ENCODE measurements around the gene KLF18. TPM values are rescaled to one million over a fixed set of nuclear protein-coding genes. Genes with fewer than 3 reads are reported as not detected.

Gene KLF18
- polyA plus RNA-seq, 1 donor (not counting 4 experiments of a cell fraction or from before 2014, with no cell fraction given) = not detected

- H3K4me2 ChIP-seq (ENCODE audit: control insufficient read depth, extremely low read depth, insufficient read depth, low read depth, low read length) = no peak overlapping the region
- no peaks in the 10 kb centered on the region for H3K27me3 ChIP-seq (ENCODE audit: control insufficient read depth, extremely low read depth, insufficient read depth, low read length)
- no peaks in the 10 kb centered on the region for H3K9me3 ChIP-seq (ENCODE audit: control insufficient read depth, low read depth, low read length)
- no peak overlapping the region for H3K27ac ChIP-seq (ENCODE audit: control insufficient read depth, insufficient read depth, low read length)
- H3K4me3 ChIP-seq (ENCODE audit: control insufficient read depth in 2 of 3, extremely low read depth in 1 of 3, insufficient read depth in 2 of 3, low read depth in 1 of 3, low read length in 3 of 3) = no peak overlapping the region
- H2AFZ ChIP-seq (ENCODE audit: control insufficient read depth, low read length) = no peak overlapping the region
- H3K9ac ChIP-seq (ENCODE audit: control insufficient read depth, extremely low read depth, insufficient read depth, low read length) = no peak overlapping the region
- no peaks in the 10 kb centered on the region for H4K20me1 ChIP-seq (ENCODE audit: control insufficient read depth, extremely low read depth, insufficient read depth, low read length)
- TF ChIP-seq EZH2 (IDR thresholded peaks at IDR 0.05; ENCODE audit: low read length) (no peak), CTCF (optimal IDR thresholded peaks at IDR 0.05 in 1 of 3, IDR thresholded peaks at IDR 0.05 in 1 of 3, conservative IDR thresholded peaks at IDR 0.05 in 1 of 3; ENCODE audit: extremely low read depth in 1 of 3, insufficient read depth in 2 of 3, low read length in 3 of 3) (no peak)
- no peaks in the 10 kb centered on the region for H3K79me2 ChIP-seq (ENCODE audit: control insufficient read depth, insufficient read depth, low read length)
- H3K9me1 ChIP-seq (ENCODE audit: control insufficient read depth, extremely low read depth, insufficient read depth, low read length) = no peaks in the 10 kb centered on the region
- no peak for DNase-seq (ENCODE audit: low read depth, low spot score)
- no peaks in the 10 kb centered on the region for H3K36me3 ChIP-seq (ENCODE audit: control insufficient read depth in 2 of 2, extremely low read depth in 1 of 2, insufficient read depth in 2 of 2, low read length in 2 of 2)
- no peaks in the 10 kb centered on the region for H3K4me1 ChIP-seq (ENCODE audit: control insufficient read depth, extremely low read depth, insufficient read depth, low read length)
- no peak for FAIRE-seq
- dilution Hi-C loops (cut with MboI; ENCODE audit: extremely low pct_ligation_motif_present, low sequenced_read_pairs) = no loop called here
These were observed 3.2 kb downstream of the KLF18 start for GRCh38 chr1:44138239-44138638.

- Histone ChIP-seq H3K4me2 (ENCODE audit: control insufficient read depth, extremely low read depth, insufficient read depth, low read depth, low read length) (no peak overlapping the region), H2AFZ (ENCODE audit: control insufficient read depth, low read length) (no peak overlapping the region), H3K9ac (ENCODE audit: control insufficient read depth, extremely low read depth, insufficient read depth, low read length) (no peak overlapping the region), H3K27me3 (ENCODE audit: control insufficient read depth, extremely low read depth, insufficient read depth, low read length) (peaks cover 4% of the 10 kb centered on the region), H3K79me2 (ENCODE audit: control insufficient read depth, insufficient read depth, low read length) (no peaks in the 10 kb centered on the region), H3K27ac (ENCODE audit: control insufficient read depth, insufficient read depth, low read length) (no peak overlapping the region), H3K9me1 (ENCODE audit: control insufficient read depth, extremely low read depth, insufficient read depth, low read length) (no peaks in the 10 kb centered on the region), H3K4me1 (ENCODE audit: control insufficient read depth, extremely low read depth, insufficient read depth, low read length) (no peaks in the 10 kb centered on the region), H4K20me1 (ENCODE audit: control insufficient read depth, extremely low read depth, insufficient read depth, low read length) (no peaks in the 10 kb centered on the region), H3K9me3 (ENCODE audit: control insufficient read depth, low read depth, low read length) (no peaks in the 10 kb centered on the region), H3K36me3 (ENCODE audit: control insufficient read depth in 2 of 2, extremely low read depth in 1 of 2, insufficient read depth in 2 of 2, low read length in 2 of 2) (no peaks in the 10 kb centered on the region), H3K4me3 (ENCODE audit: control insufficient read depth in 2 of 3, extremely low read depth in 1 of 3, insufficient read depth in 2 of 3, low read depth in 1 of 3, low read length in 3 of 3) (no peak overlapping the region)
- TF ChIP-seq CTCF (optimal IDR thresholded peaks at IDR 0.05 in 1 of 3, IDR thresholded peaks at IDR 0.05 in 1 of 3, conservative IDR thresholded peaks at IDR 0.05 in 1 of 3; ENCODE audit: extremely low read depth in 1 of 3, insufficient read depth in 2 of 3, low read length in 3 of 3) (no peak), EZH2 (IDR thresholded peaks at IDR 0.05; ENCODE audit: low read length) (no peak)
- FAIRE-seq = no peak
- no peak for DNase-seq (ENCODE audit: low read depth, low spot score)
- dilution Hi-C loops (cut with MboI; ENCODE audit: extremely low pct_ligation_motif_present, low sequenced_read_pairs) = no loop called here
These were observed 5.5 kb downstream of the KLF18 start for GRCh38 chr1:44135886-44136285.

All from keratinocyte (primary cell).